HG02970 (cell line): ENCODE measurements around the gene ME3.
"Not testable (repeated sequence)": the region's sequence is repeated elsewhere in the genome, so short reads cannot be mapped to it uniquely, and the experiment has no call there.

Experiments used
- ATAC-seq: cut with Tn5 transposase; IDR thresholded peaks from one replicate; pipeline ENCODE4 v1.9.1; 2021; ENCODE audit warnings: mild to moderate bottlenecking, moderate library complexity, moderate number of reproducible peaks; ENCODE audit not compliant: unreplicated experiment, low FRiP score

ME3 gene

GRCh38 chr11:86446163-86446923 lies 226.1 kb downstream of the ME3 start:
- ATAC-seq = no peak

- ATAC-seq = no peak
Observed at GRCh38 chr11:86444981-86445380, 227.4 kb downstream of the ME3 start.

GRCh38 chr11:86443415-86443814 lies 229.0 kb downstream of the ME3 start:
- no peak for ATAC-seq

GRCh38 chr11:86442827-86443226 lies 229.6 kb downstream of the ME3 start:
- no peak for ATAC-seq

GRCh38 chr11:86442420-86442819 lies 230.0 kb downstream of the ME3 start:
- no peak for ATAC-seq

GRCh38 chr11:86440843-86441242 lies 231.6 kb downstream of the ME3 start:
- ATAC-seq = no peak

GRCh38 chr11:86440305-86440716 lies 232.1 kb downstream of the ME3 start:
- ATAC-seq = no peak

GRCh38 chr11:86438685-86439084 lies 233.7 kb downstream of the ME3 start:
- ATAC-seq = no peak

- no peak for ATAC-seq
Observed at GRCh38 chr11:86435711-86436110, 236.7 kb downstream of the ME3 start.

- not testable (repeated sequence) for ATAC-seq
Observed at GRCh38 chr11:86433361-86434095, 238.9 kb downstream of the ME3 start.

GRCh38 chr11:86431258-86431657 lies 241.2 kb downstream of the ME3 start:
- ATAC-seq = no peak

- ATAC-seq = no peak
Observed at GRCh38 chr11:86427441-86427840, 245.0 kb downstream of the ME3 start.

GRCh38 chr11:86423488-86423887 lies 248.9 kb downstream of the ME3 start:
- not testable (repeated sequence) for ATAC-seq

- ATAC-seq = no peak
Observed at GRCh38 chr11:86422371-86422770, 250.0 kb downstream of the ME3 start.

GRCh38 chr11:86421946-86422345 lies 250.5 kb downstream of the ME3 start:
- no peak for ATAC-seq

- no peak for ATAC-seq
Observed at GRCh38 chr11:86418917-86419316, 253.5 kb downstream of the ME3 start.

GRCh38 chr11:86418513-86418912 lies 253.9 kb downstream of the ME3 start:
- no peak for ATAC-seq

GRCh38 chr11:86418106-86418505 lies 254.3 kb downstream of the ME3 start:
- ATAC-seq = no peak

GRCh38 chr11:86416951-86417350 lies 255.5 kb downstream of the ME3 start:
- not testable (repeated sequence) for ATAC-seq

- ATAC-seq = no peak
Observed at GRCh38 chr11:86416494-86416893, 255.9 kb downstream of the ME3 start.

- no peak for ATAC-seq
Observed at GRCh38 chr11:86415026-86415425, 257.4 kb downstream of the ME3 start.

GRCh38 chr11:86414032-86414431 lies 258.4 kb downstream of the ME3 start:
- no peak for ATAC-seq
